ENCODE measurements around the gene WWTR1. TPM values are rescaled to one million over a fixed set of nuclear protein-coding genes. Genes with fewer than 3 reads are reported as not detected.

WWTR1 gene
- total RNA-seq, 6 donors from 2014 or later: 77.5 to 119 (median 107) TPM

DNA sequence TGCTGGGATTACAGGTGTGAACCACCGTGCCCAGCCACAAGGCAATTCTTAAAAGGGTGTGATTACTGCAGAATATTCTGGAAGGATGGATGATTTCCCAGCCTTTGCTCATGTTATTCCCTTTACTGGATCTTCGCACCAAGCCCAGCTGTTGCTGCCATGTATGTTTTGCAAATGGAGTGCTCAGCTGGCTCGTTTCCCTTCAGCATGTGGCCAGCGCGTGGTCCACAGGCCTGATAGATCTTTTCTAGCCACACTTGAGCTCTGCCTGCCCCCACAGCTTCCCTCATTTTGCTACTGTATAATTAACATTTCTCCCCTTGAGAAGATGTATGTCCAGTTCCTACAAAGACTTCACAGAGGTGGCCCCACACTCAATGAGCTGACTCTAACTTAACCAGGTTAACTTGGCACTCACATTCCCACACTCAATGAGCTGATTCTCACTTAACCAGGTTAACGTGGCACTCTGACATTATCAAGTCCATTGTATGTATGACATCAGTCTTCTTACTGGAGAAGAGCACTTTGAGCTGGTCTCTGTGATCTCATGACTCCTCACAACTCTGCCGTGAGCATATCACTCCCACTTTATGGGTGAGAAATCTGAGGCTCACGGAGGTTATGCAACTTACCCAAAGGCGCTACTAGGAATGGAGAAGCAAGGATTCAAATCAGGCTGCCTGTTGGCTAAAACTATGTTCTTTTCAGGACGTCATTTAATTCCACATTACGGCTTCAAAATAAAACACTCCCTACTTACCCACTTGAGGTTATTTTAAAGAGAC lies 134.1 kb downstream of the WWTR1 start:
- ATAC-seq (ENCODE audit: low FRiP score in 2 of 2): no peak
- Histone ChIP-seq H3K27me3 (no peaks in the 10 kb centered on the region), H3K4me3 (no peak overlapping the region), H3K4me1 (peaks cover 17 to 32% (median 22%) of the 10 kb centered on the region in 4 donors), H3K9me3 (no peaks in the 10 kb centered on the region), H3K36me3 (peaks cover 6 to 59% (median 10%) of the 10 kb centered on the region in 4 donors), H3K27ac (peak overlapping the region in 2 of 4 donors; percentile 2 to 32)
- WGBS, 2 donors: 71 to 74% methylated on average over 11 of the region's 11 CpGs
- TF ChIP-seq POLR2A (IDR thresholded peaks at IDR 0.05): no peak
- no peak for TF ChIP-seq EP300 (IDR thresholded peaks at IDR 0.05)
- TF ChIP-seq CTCF (IDR thresholded peaks at IDR 0.05): no peak
- no peak for TF ChIP-seq POLR2AphosphoS5 (IDR thresholded peaks at IDR 0.05)
- DNase-seq: no peak

DNA sequence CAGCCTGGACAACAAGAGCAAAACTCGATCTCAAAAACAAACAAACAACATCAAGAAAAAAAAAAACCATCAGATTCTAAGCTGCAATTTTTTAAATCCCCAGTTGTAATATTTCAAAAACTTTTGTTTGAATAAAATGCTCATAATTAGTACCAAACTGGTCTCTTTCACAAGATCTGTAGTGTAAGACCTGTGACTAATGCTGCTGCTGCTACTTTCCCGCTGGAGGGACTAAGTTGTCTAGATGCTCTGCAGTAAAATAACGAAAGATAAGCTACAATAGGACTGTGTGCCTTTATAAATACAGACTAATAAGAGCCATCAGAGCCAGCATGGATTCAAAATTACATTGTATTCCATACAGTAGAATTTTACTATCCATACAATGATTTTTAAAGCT lies 137.9 kb downstream of the WWTR1 start:
- Histone ChIP-seq H3K27ac (no peak overlapping the region), H3K27me3 (no peaks in the 10 kb centered on the region), H3K9me3 (no peaks in the 10 kb centered on the region), H3K4me3 (no peak overlapping the region), H3K36me3 (peaks cover 4 to 60% (median 8%) of the 10 kb centered on the region in 4 donors), H3K4me1 (peaks cover 0 to 5% (median 2%) of the 10 kb centered on the region in 4 donors)
- WGBS, 2 donors: 89 to 91% methylated on average over 3 of the region's 3 CpGs
- ATAC-seq (ENCODE audit: low FRiP score in 2 of 2) (no peak), DNase-seq (no peak)
- TF ChIP-seq POLR2A (IDR thresholded peaks at IDR 0.05) (no peak), POLR2AphosphoS5 (IDR thresholded peaks at IDR 0.05) (no peak), EP300 (IDR thresholded peaks at IDR 0.05) (no peak)

DNA sequence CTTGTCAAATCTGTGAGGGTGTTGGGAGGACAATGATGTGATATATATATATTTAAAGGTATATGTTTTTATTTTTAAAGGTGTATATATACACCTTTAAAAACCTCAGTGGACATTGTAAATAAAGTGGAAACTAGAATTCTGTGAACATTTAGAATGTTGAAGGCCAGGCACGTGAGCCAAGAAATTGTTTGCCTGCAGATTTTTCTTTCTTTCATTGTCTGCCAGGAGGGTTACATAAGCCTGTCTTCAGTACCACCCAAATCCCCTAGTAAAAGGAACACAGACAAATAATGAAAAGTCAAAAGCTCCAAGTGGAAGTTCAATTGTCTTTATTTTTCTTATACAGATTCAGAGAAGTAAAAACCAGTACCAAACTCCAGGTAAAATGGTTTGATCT lies 140.9 kb downstream of the WWTR1 start:
- no peak for ATAC-seq (ENCODE audit: low FRiP score in 2 of 2)
- TF ChIP-seq EP300 (IDR thresholded peaks at IDR 0.05): no peak
- no peak for TF ChIP-seq POLR2AphosphoS5 (IDR thresholded peaks at IDR 0.05)
- no peak for TF ChIP-seq CTCF (IDR thresholded peaks at IDR 0.05)
- TF ChIP-seq POLR2A (IDR thresholded peaks at IDR 0.05): no peak
- DNase-seq: no peak
- no peaks in the 10 kb centered on the region for H3K9me3 ChIP-seq
- no peak overlapping the region for H3K27ac ChIP-seq
- 45% methylated on average over 1 of the region's 1 CpG for WGBS, 2 donors
- no peaks in the 10 kb centered on the region for H3K27me3 ChIP-seq
- H3K4me3 ChIP-seq: no peak overlapping the region
- peaks cover 0 to 32% (median 6%) of the 10 kb centered on the region in 4 donors for H3K36me3 ChIP-seq
- peaks cover 2 to 8% (median 5%) of the 10 kb centered on the region in 4 donors for H3K4me1 ChIP-seq

- DNase-seq: no peak
- 93 to 95% methylated on average over 2 of the region's 2 CpGs for WGBS, 2 donors
- H3K4me3 ChIP-seq: no peak overlapping the region
- TF ChIP-seq EP300 (IDR thresholded peaks at IDR 0.05): no peak
- TF ChIP-seq POLR2AphosphoS5 (IDR thresholded peaks at IDR 0.05): no peak
- TF ChIP-seq POLR2A (IDR thresholded peaks at IDR 0.05): no peak
- TF ChIP-seq CTCF (IDR thresholded peaks at IDR 0.05): no peak
- H3K27me3 ChIP-seq: no peaks in the 10 kb centered on the region
- peaks cover 2 to 11% (median 9%) of the 10 kb centered on the region in 4 donors for H3K4me1 ChIP-seq
- ATAC-seq (ENCODE audit: low FRiP score in 2 of 2): no peak
- no peaks in the 10 kb centered on the region for H3K9me3 ChIP-seq
- no peak overlapping the region for H3K27ac ChIP-seq
- H3K36me3 ChIP-seq: peaks cover 0 to 23% (median 3%) of the 10 kb centered on the region in 4 donors
These were observed 142.6 kb downstream of the WWTR1 start for GRCh38 chr3:149515249-149515648.

DNA sequence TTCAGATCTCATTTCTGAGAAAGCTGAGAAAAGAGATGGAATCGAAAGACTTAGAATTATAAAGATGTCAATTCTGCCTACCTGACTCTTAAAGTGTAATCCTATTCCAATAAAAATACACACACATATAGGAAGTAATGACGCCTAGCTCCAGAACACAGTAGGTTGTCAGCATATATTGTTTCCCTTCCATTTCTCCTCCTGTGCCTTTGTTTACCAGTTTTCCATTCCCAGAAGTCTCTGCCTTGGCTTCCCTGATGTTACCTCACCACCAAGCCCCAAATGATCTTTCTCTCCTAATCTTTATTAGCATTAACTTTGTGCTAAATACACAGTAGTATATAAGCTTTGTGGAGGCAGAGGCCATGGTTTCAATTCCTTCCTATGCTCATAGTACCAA lies 143.4 kb downstream of the WWTR1 start:
- no peaks in the 10 kb centered on the region for H3K27me3 ChIP-seq
- H3K4me1 ChIP-seq: peaks cover 2 to 18% (median 11%) of the 10 kb centered on the region in 4 donors
- peaks cover 0 to 18% (median 2%) of the 10 kb centered on the region in 4 donors for H3K36me3 ChIP-seq
- WGBS, 2 donors: 95 to 97% methylated on average over 2 of the region's 2 CpGs
- ATAC-seq (ENCODE audit: low FRiP score in 2 of 2) (no peak), DNase-seq (no peak)
- no peak overlapping the region for H3K27ac ChIP-seq
- H3K9me3 ChIP-seq: no peaks in the 10 kb centered on the region
- TF ChIP-seq POLR2A (IDR thresholded peaks at IDR 0.05) (no peak), POLR2AphosphoS5 (IDR thresholded peaks at IDR 0.05) (no peak), EP300 (IDR thresholded peaks at IDR 0.05) (no peak), CTCF (IDR thresholded peaks at IDR 0.05) (no peak)
- H3K4me3 ChIP-seq: no peak overlapping the region

All from upper lobe of left lung (tissue), 6 donors.